Choroid plexus epithelial cell (primary cell): ENCODE data around the gene CISD1.
"Not testable (repeated sequence)": the region's sequence is repeated elsewhere in the genome, so short reads cannot be mapped to it uniquely, and the experiment has no call there.

Experiments
- DNase-seq: peaks from one replicate; pipeline ENCODE4 v3.0.0-alpha.2; 2010; ENCODE audit warnings: low read depth
- H3K4me3 ChIP-seq: 2 replicates; pipeline ENCODE4 v1.5.1; 2011; ENCODE audit warnings: low read depth, mild to moderate bottlenecking, control low read depth, low read length, moderate library complexity
- CTCF ChIP-seq: conservative IDR thresholded peaks from 2 replicates; pipeline ENCODE4 v1.5.1; 2011; ENCODE audit warnings: low read depth, mild to moderate bottlenecking, control low read depth, inconsistent platforms, low read length, moderate library complexity

CISD1 gene

GRCh38 chr10:58268946-58269781 is at the start of gene CISD1:
TSS of gene CISD1 (plus strand) at chr10:58269162. CDS start at chr10:58269274, 112 bp downstream.
- peak within 1 kb of the TSS; percentile 84 for H3K4me3 ChIP-seq
- no peak for TF ChIP-seq CTCF
- DNase-seq, result peak; percentile 100

GRCh38 chr10:58219875-58220274 is 49.1 kb upstream of the CISD1 start:
- no peak for DNase-seq
- no peak overlapping the region for H3K4me3 ChIP-seq
- no peak for TF ChIP-seq CTCF

- DNase-seq, result peak; percentile 66
- no peak for TF ChIP-seq CTCF
Measured at GRCh38 chr10:58220769-58221451, 48.1 kb upstream of the CISD1 start.

GRCh38 chr10:58225654-58226053 is 43.3 kb upstream of the CISD1 start:
- DNase-seq, result no peak
- no peak for TF ChIP-seq CTCF
- H3K4me3 ChIP-seq, result no peak overlapping the region

More at GRCh38 chr10:58220769-58221451, 48.1 kb upstream of the CISD1 start:
- H3K4me3 ChIP-seq, result no peak overlapping the region

GRCh38 chr10:58229856-58230255 is 39.1 kb upstream of the CISD1 start:
- not testable (repeated sequence) for DNase-seq, H3K4me3 ChIP-seq

GRCh38 chr10:58237014-58237834 is 31.7 kb upstream of the CISD1 start:
- no peak overlapping the region for H3K4me3 ChIP-seq
- TF ChIP-seq CTCF, result no peak
- DNase-seq, result peak; percentile 96
